Uterus (tissue), 4 donors: ENCODE data around the gene HELT. TPM values are rescaled to one million over a fixed set of nuclear protein-coding genes. Genes with fewer than 3 reads are reported as not detected.

Experiments used
- DNase-seq, 2 donors: peaks; one replicate each; pipeline ENCODE4 v3.0.0-alpha.2; 2019 to 2020
- H3K27ac ChIP-seq, 2 donors: fragments of 200-600 bp; sonication (generic); 1 replicate in 1 of 2; 2 replicates in 1 of 2; pipeline ENCODE4 v1.5.1; 2016 to 2018
- H3K27me3 ChIP-seq, 2 donors: fragments of 200-600 bp; sonication (generic); one replicate each; pipeline ENCODE4 v1.5.1; 2018 to 2019; ENCODE audit warnings: control low read depth in 1 of 2
- H3K36me3 ChIP-seq, 2 donors: fragments of 200-600 bp; sonication (generic); one replicate each; pipeline ENCODE4 v1.5.1; 2019; ENCODE audit warnings: control low read depth in 1 of 2
- H3K4me1 ChIP-seq, 2 donors: fragments of 200-600 bp; sonication (generic); one replicate each; pipeline ENCODE4 v1.5.1; 2018 to 2019; ENCODE audit warnings: control low read depth in 1 of 2
- H3K4me3 ChIP-seq, 2 donors: fragments of 200-600 bp; sonication (generic); 1 replicate in 1 of 2; 2 replicates in 1 of 2; pipeline ENCODE4 v1.5.1; 2018 to 2019; ENCODE audit warnings: mild to moderate bottlenecking in 1 of 2
- H3K9me3 ChIP-seq, 2 donors: fragments of 200-600 bp; sonication (generic); one replicate each; pipeline ENCODE4 v1.5.1; 2019; ENCODE audit warnings: control low read depth in 1 of 2
- CTCF ChIP-seq, 4 experiments: fragments of 200-600 bp in 2 of 4; fragments of 450-650 bp in 2 of 4; sonication (generic) in 2 of 4; IDR thresholded peaks; one replicate each; pipeline ENCODE4 v1.5.1; 2016 to 2019; ENCODE audit warnings: antibody characterized with exemption in 4 of 4, mild to moderate bottlenecking in 2 of 4, moderate library complexity in 1 of 4
- POLR2A ChIP-seq, 2 donors: fragments of 450-650 bp; IDR thresholded peaks; one replicate each; pipeline ENCODE4 v1.6.1; 2016; ENCODE audit warnings: antibody characterized with exemption in 2 of 2, mild to moderate bottlenecking in 1 of 2, moderate library complexity in 1 of 2
- intact Hi-C: fragments of 100-400 bp; cut with DNase I; formaldehyde crosslinking; loops from one replicate; pipeline ENCODE4 v1.15.1; 2023; ENCODE audit warnings: low total_unique reads
- total RNA-seq, 4 donors: library from RNA; depleted of rRNA in 3 of 4; stranded (reverse); fragments of >200 nt in 3 of 4; gene quantifications; one replicate each; pipeline versions ENCODE4 v1.1.0 to v1.2.4, GENCODE V29; 2014 to 2023
- donor health status: DM: yes; HTN: yes; CAD: no.

HELT gene
- total RNA-seq, 4 donors from 2014 or later = not detected

DNA sequence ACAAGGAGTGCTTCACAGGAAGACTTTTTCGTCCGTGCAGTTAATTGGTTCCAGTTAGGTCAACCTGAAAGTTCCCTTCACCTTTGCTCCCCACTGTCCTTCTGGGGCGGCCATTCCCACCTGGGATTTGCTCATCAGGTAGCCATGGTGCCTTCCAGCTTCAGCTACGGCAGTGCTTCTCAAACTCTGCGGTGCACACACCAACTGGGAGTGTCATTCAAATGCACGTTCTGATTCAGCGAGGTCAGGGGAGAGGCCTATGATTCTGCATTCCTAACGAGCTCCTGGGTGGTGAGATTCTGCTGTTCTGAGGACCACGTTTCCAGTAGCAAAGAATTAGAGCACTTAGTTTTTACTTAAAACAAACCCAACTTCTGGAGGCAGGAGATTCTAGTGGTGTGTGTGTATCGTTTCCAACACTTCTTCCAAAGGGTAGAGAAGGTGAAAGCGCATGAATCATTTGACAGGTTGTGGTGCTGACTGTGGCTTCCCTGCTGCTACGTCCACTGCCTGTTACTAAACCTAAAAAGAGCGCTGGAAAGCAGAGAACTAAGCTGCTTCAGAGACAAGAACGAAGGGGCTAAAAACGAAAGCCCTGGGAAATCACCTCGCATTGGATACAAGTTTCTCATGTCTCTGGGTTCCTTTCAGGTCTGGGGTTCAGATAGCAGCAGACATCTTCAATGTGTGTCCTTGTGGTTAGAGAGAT is 4.7 kb upstream of the HELT start:
- intact Hi-C loops = no loop called here
- H3K4me3 ChIP-seq = no peak overlapping the region
- H3K9me3 ChIP-seq = no peaks in the 10 kb centered on the region
- H3K27ac ChIP-seq = no peak overlapping the region
- TF ChIP-seq CTCF (IDR thresholded peaks at IDR 0.05) = no peak
- TF ChIP-seq POLR2A (IDR thresholded peaks at IDR 0.05) = no peak
- H3K4me1 ChIP-seq = peaks cover 0 to 3% of the 10 kb centered on the region in 2 donors
- DNase-seq = no peak
- H3K27me3 ChIP-seq = peaks cover 2 to 17% of the 10 kb centered on the region in 2 donors
- H3K36me3 ChIP-seq = no peaks in the 10 kb centered on the region

- TF ChIP-seq POLR2A (IDR thresholded peaks at IDR 0.05) (no peak), CTCF (IDR thresholded peaks at IDR 0.05) (no peak)
- H3K27ac ChIP-seq = no peak overlapping the region
- no peak overlapping the region for H3K4me3 ChIP-seq
- peaks cover 9 to 17% of the 10 kb centered on the region in 2 donors for H3K27me3 ChIP-seq
- intact Hi-C loops = no loop called here
- H3K4me1 ChIP-seq = peaks cover 0 to 7% of the 10 kb centered on the region in 2 donors
- DNase-seq = no peak
- H3K36me3 ChIP-seq = no peaks in the 10 kb centered on the region
- no peaks in the 10 kb centered on the region for H3K9me3 ChIP-seq
These were observed 3.2 kb upstream of the HELT start for GRCh38 chr4:185015108-185015507.

- intact Hi-C loops = no loop called here
- no peak overlapping the region for H3K27ac ChIP-seq
- TF ChIP-seq CTCF (IDR thresholded peaks at IDR 0.05) = no peak
- TF ChIP-seq POLR2A (IDR thresholded peaks at IDR 0.05) = no peak
- H3K4me3 ChIP-seq = no peak overlapping the region
- H3K27me3 ChIP-seq = peaks cover 14 to 17% of the 10 kb centered on the region in 2 donors
- H3K4me1 ChIP-seq = peaks cover 0 to 14% of the 10 kb centered on the region in 2 donors
- DNase-seq = no peak
- H3K9me3 ChIP-seq = no peaks in the 10 kb centered on the region
- H3K36me3 ChIP-seq = no peaks in the 10 kb centered on the region
These were observed 2.0 kb upstream of the HELT start for GRCh38 chr4:185016101-185016940.

GRCh38 chr4:185016946-185017758 is 1.1 kb upstream of the HELT start:
- Histone ChIP-seq H3K27me3 (peaks cover 14 to 17% of the 10 kb centered on the region in 2 donors), H3K9me3 (no peaks in the 10 kb centered on the region), H3K4me1 (peaks cover 0 to 14% of the 10 kb centered on the region in 2 donors), H3K4me3 (no peak overlapping the region), H3K36me3 (no peaks in the 10 kb centered on the region), H3K27ac (no peak overlapping the region)
- no peak for TF ChIP-seq POLR2A (IDR thresholded peaks at IDR 0.05)
- no peak for TF ChIP-seq CTCF (IDR thresholded peaks at IDR 0.05)
- no peak for DNase-seq
- intact Hi-C loops = no loop called here
